ENCODE measurements around the gene MYOCD.

- TF ChIP-seq, protein P1, sequence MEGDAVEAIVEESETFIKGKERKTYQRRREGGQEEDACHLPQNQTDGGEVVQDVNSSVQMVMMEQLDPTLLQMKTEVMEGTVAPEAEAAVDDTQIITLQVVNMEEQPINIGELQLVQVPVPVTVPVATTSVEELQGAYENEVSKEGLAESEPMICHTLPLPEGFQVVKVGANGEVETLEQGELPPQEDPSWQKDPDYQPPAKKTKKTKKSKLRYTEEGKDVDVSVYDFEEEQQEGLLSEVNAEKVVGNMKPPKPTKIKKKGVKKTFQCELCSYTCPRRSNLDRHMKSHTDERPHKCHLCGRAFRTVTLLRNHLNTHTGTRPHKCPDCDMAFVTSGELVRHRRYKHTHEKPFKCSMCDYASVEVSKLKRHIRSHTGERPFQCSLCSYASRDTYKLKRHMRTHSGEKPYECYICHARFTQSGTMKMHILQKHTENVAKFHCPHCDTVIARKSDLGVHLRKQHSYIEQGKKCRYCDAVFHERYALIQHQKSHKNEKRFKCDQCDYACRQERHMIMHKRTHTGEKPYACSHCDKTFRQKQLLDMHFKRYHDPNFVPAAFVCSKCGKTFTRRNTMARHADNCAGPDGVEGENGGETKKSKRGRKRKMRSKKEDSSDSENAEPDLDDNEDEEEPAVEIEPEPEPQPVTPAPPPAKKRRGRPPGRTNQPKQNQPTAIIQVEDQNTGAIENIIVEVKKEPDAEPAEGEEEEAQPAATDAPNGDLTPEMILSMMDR (conservative IDR thresholded peaks at IDR 0.05): no peak
- TF ChIP-seq EZH2 (IDR thresholded peaks at IDR 0.05; ENCODE audit: low read depth): no peak
These were observed at the start of gene MYOCD for GRCh38 chr17:12665263-12666210.
